GM10847 (cell line): ENCODE results near the gene AQR.

ENCODE experiments used
- POLR2A ChIP-seq: IDR thresholded peaks from 2 replicates; pipeline ENCODE4 v1.6.1; 2011; ENCODE audit not compliant: insufficient read length; ENCODE audit errors: extremely low read depth

Gene AQR

GRCh38 chr15:34853001-34853758, 116.4 kb downstream of the AQR start:
- TF ChIP-seq POLR2A, result no peak

- no peak for TF ChIP-seq POLR2A
Measured at GRCh38 chr15:34851751-34852150, 117.8 kb downstream of the AQR start.

GRCh38 chr15:34851007-34851406, 118.5 kb downstream of the AQR start:
- TF ChIP-seq POLR2A, result no peak

GRCh38 chr15:34850121-34850520, 119.4 kb downstream of the AQR start:
- TF ChIP-seq POLR2A, result no peak

GRCh38 chr15:34849364-34849959, 120.1 kb downstream of the AQR start:
- TF ChIP-seq POLR2A, result no peak

- TF ChIP-seq POLR2A, result no peak
Measured at GRCh38 chr15:34847598-34847997, 121.9 kb downstream of the AQR start.

GRCh38 chr15:34841262-34841725, 128.2 kb downstream of the AQR start:
- TF ChIP-seq POLR2A, result no peak

- TF ChIP-seq POLR2A, result no peak
Measured at GRCh38 chr15:34838282-34838681, 131.3 kb downstream of the AQR start.

- no peak for TF ChIP-seq POLR2A
Measured at GRCh38 chr15:34837246-34838016, 132.1 kb downstream of the AQR start.

- TF ChIP-seq POLR2A, result no peak
Measured at GRCh38 chr15:34828145-34828911, 141.2 kb downstream of the AQR start.

GRCh38 chr15:34821831-34822230, 147.7 kb downstream of the AQR start:
- no peak for TF ChIP-seq POLR2A

- no peak for TF ChIP-seq POLR2A
Measured at GRCh38 chr15:34820110-34820509, 149.4 kb downstream of the AQR start.

- TF ChIP-seq POLR2A, result no peak
Measured at GRCh38 chr15:34818526-34818925, 151.0 kb downstream of the AQR start.

- TF ChIP-seq POLR2A, result no peak
Measured at GRCh38 chr15:34815836-34816235, 153.7 kb downstream of the AQR start.
